Measurements from ENCODE around the gene DBP.

The DBP gene

GRCh38 chr19:48588670-48589401, 48.3 kb downstream of the DBP start:
- TF ChIP-seq FOXP2 (optimal IDR thresholded peaks at IDR 0.05; ENCODE audit: borderline replicate concordance, extremely low read depth, extremely low read length, insufficient read depth) (peak; percentile 78), SIN3A (IDR thresholded peaks at IDR 0.05; ENCODE audit: borderline replicate concordance, insufficient read depth, low read length) (no peak)

DNA sequence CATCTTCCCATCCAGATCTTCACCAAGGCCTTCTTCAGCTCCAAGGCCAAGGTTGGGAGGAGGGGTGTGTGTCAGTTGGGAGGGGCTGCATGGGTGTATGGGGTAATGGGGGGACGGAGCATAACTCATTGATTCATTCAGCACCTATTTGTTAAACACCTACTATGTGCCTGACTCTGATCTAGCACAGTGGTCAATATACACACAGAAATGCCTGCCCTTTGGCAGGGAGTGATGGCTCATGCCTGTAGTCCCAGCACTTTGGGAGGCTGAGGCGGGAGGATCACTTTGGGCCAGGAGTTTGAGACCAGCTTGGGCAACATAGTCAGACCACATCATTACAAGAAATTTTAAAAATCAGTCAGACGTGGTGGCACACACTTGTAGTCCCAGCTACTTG, 49.8 kb downstream of the DBP start:
- no peak for TF ChIP-seq SIN3A (IDR thresholded peaks at IDR 0.05; ENCODE audit: borderline replicate concordance, insufficient read depth, low read length)
- TF ChIP-seq FOXP2 (optimal IDR thresholded peaks at IDR 0.05; ENCODE audit: borderline replicate concordance, extremely low read depth, extremely low read length, insufficient read depth), result no peak
- TF ChIP-seq, protein P1, sequence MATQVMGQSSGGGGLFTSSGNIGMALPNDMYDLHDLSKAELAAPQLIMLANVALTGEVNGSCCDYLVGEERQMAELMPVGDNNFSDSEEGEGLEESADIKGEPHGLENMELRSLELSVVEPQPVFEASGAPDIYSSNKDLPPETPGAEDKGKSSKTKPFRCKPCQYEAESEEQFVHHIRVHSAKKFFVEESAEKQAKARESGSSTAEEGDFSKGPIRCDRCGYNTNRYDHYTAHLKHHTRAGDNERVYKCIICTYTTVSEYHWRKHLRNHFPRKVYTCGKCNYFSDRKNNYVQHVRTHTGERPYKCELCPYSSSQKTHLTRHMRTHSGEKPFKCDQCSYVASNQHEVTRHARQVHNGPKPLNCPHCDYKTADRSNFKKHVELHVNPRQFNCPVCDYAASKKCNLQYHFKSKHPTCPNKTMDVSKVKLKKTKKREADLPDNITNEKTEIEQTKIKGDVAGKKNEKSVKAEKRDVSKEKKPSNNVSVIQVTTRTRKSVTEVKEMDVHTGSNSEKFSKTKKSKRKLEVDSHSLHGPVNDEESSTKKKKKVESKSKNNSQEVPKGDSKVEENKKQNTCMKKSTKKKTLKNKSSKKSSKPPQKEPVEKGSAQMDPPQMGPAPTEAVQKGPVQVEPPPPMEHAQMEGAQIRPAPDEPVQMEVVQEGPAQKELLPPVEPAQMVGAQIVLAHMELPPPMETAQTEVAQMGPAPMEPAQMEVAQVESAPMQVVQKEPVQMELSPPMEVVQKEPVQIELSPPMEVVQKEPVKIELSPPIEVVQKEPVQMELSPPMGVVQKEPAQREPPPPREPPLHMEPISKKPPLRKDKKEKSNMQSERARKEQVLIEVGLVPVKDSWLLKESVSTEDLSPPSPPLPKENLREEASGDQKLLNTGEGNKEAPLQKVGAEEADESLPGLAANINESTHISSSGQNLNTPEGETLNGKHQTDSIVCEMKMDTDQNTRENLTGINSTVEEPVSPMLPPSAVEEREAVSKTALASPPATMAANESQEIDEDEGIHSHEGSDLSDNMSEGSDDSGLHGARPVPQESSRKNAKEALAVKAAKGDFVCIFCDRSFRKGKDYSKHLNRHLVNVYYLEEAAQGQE (IDR thresholded peaks at IDR 0.05; ENCODE audit: insufficient read depth in 1 of 2, low read depth in 2 of 2, low read length in 2 of 2), result no peak
- TF ChIP-seq POLR2AphosphoS5 (IDR thresholded peaks at IDR 0.05; ENCODE audit: low read depth, low read length), result no peak
- no peak for TF ChIP-seq TAF1 (IDR thresholded peaks at IDR 0.05; ENCODE audit: borderline replicate concordance, insufficient read depth, low read length)

DNA sequence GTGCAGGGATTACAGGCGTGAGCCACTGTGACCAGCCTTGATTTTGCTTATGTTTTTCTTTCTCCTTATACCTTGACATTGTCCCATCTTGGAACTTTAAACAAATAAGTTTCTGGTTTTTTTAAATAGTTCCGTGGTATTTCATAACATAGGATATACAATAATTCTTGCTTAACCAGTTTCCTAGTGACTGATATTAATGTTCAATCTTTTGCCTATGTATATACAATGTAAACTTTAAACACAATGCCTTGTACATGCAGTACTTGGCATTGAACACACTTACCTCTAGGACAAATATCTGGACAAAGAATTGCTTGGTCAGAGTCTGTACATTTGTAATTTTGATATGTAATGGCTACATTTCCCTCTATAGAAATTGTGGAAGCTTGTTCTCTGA, 55.0 kb downstream of the DBP start:
- no peak for TF ChIP-seq FOXP2 (optimal IDR thresholded peaks at IDR 0.05; ENCODE audit: borderline replicate concordance, extremely low read depth, extremely low read length, insufficient read depth)
- no peak for TF ChIP-seq SIN3A (IDR thresholded peaks at IDR 0.05; ENCODE audit: borderline replicate concordance, insufficient read depth, low read length)
- TF ChIP-seq, protein P1 (IDR thresholded peaks at IDR 0.05; ENCODE audit: insufficient read depth in 1 of 2, low read depth in 2 of 2, low read length in 2 of 2), result no peak
- TF ChIP-seq POLR2AphosphoS5 (IDR thresholded peaks at IDR 0.05; ENCODE audit: low read depth, low read length), result no peak
- no peak for TF ChIP-seq TAF1 (IDR thresholded peaks at IDR 0.05; ENCODE audit: borderline replicate concordance, insufficient read depth, low read length)
